ENCODE data around the gene MRM3. TPM values are rescaled to one million over a fixed set of nuclear protein-coding genes. Genes with fewer than 3 reads are reported as not detected.
A peak's percentile ranks its signal among the peaks of the same experiment; 100 is the strongest.
"Not testable (repeated sequence)": the region's sequence is repeated elsewhere in the genome, so short reads cannot be mapped to it uniquely, and the experiment has no call there.

Gene MRM3
- total and polyA plus RNA-seq, 11 donors: 14.8 to 35.4 (median 18.3) TPM

GRCh38 chr17:802481-802880 is 20.3 kb downstream of the MRM3 start:
- TF ChIP-seq POLR2A (IDR thresholded peaks at IDR 0.05) (no peak), CTCF (IDR thresholded peaks at IDR 0.05) (no peak)
- intact Hi-C loops (cut with DNase I): no loop called here
- Histone ChIP-seq H3K4me1 (peaks cover 0 to 2% (median 0%) of the 10 kb centered on the region in 12 donors), H3K4me3 (no peak overlapping the region), H3K36me3 (peaks cover 0 to 16% (median 4%) of the 10 kb centered on the region in 9 donors), H3K27me3 (no peaks in the 10 kb centered on the region), H3K27ac (no peak overlapping the region), H3K9me3 (no peaks in the 10 kb centered on the region)
- peak in 1 of 5 donors; percentile 22 for DNase-seq
- 93 to 95% (median 95%) methylated on average over 4 to 14 of the region's 14 CpGs for WGBS, 4 donors
- ATAC-seq: no peak

- DNase-seq (peak in 1 of 5 donors; percentile 14), ATAC-seq (no peak)
- Histone ChIP-seq H3K27me3 (no peaks in the 10 kb centered on the region), H3K36me3 (peaks cover 0 to 16% (median 4%) of the 10 kb centered on the region in 9 donors), H3K4me1 (no peaks in the 10 kb centered on the region), H3K9me3 (no peaks in the 10 kb centered on the region), H3K27ac (no peak overlapping the region), H3K4me3 (no peak overlapping the region)
- WGBS, 4 donors: 89 to 96% (median 94%) methylated on average over 18 to 37 of the region's 37 CpGs
- TF ChIP-seq CTCF (IDR thresholded peaks at IDR 0.05) (no peak), POLR2A (IDR thresholded peaks at IDR 0.05) (no peak)
- intact Hi-C loops (cut with DNase I): no loop called here
Measured at GRCh38 chr17:802901-803881, 21.0 kb downstream of the MRM3 start.

GRCh38 chr17:804541-805435 is 22.6 kb downstream of the MRM3 start:
- Histone ChIP-seq H3K27me3 (no peaks in the 10 kb centered on the region), H3K9me3 (no peaks in the 10 kb centered on the region), H3K27ac (no peak overlapping the region), H3K4me1 (no peaks in the 10 kb centered on the region), H3K36me3 (peaks cover 0 to 16% (median 4%) of the 10 kb centered on the region in 9 donors), H3K4me3 (no peak overlapping the region)
- WGBS, 4 donors: 92 to 94% (median 93%) methylated on average over 18 to 41 of the region's 41 CpGs
- ATAC-seq (no peak), DNase-seq (peak in 1 of 5 donors; percentile 15)
- intact Hi-C loops (cut with DNase I): no loop called here
- TF ChIP-seq POLR2A (IDR thresholded peaks at IDR 0.05) (no peak), CTCF (IDR thresholded peaks at IDR 0.05) (no peak)

GRCh38 chr17:805886-806285 is 23.7 kb downstream of the MRM3 start:
- intact Hi-C loops (cut with DNase I); H3K4me3 ChIP-seq; H3K27ac ChIP-seq; H3K4me1 ChIP-seq; H3K9me3 ChIP-seq; H3K27me3 ChIP-seq; ATAC-seq: not testable (repeated sequence)
- peaks cover 0 to 10% (median 0%) of the 10 kb centered on the region in 9 donors for H3K36me3 ChIP-seq
- 88 to 94% (median 91%) methylated on average over 9 to 23 of the region's 23 CpGs for WGBS, 4 donors
- DNase-seq: peak in 1 of 5 donors; percentile 11

Data from heart left ventricle (tissue), 16 donors.